Measurements from ENCODE around the gene DPP7.

The DPP7 gene

DNA sequence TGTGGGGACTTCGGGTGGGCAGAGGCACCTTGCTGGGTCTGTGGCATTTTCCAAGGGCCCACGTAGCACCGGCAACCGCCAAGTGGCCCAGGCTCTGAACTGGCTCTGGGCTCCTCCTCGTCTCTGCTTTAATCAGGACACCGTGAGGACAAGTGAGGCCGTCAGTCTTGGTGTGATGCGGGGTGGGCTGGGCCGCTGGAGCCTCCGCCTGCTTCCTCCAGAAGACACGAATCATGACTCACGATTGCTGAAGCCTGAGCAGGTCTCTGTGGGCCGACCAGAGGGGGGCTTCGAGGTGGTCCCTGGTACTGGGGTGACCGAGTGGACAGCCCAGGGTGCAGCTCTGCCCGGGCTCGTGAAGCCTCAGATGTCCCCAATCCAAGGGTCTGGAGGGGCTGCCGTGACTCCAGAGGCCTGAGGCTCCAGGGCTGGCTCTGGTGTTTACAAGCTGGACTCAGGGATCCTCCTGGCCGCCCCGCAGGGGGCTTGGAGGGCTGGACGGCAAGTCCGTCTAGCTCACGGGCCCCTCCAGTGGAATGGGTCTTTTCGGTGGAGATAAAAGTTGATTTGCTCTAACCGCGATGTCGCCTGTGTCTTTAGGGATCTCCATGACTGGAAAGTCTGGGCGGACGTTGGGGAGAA is 5.8 kb downstream of the DPP7 start:
- H3K4me1 ChIP-seq (ENCODE audit: control insufficient read depth in 2 of 2, insufficient read depth in 1 of 2, low read depth in 1 of 2, low read length in 2 of 2): peaks cover 0 to 2% of the 10 kb centered on the region in 2 donors
- no peak overlapping the region for H3K4ac ChIP-seq (ENCODE audit: low read length)
- H3K36me3 ChIP-seq (replicated peaks in 1 of 2; ENCODE audit: control insufficient read depth in 2 of 2, insufficient read depth in 2 of 2, low read length in 2 of 2): peaks cover 34 to 56% of the 10 kb centered on the region in 2 donors
- DNase-seq (ENCODE audit: low spot score): no peak
- H2BK5ac ChIP-seq (ENCODE audit: low read length): no peak overlapping the region
- no peaks in the 10 kb centered on the region for H3K79me1 ChIP-seq (ENCODE audit: low read depth, low read length)
- no peak overlapping the region for H3K9ac ChIP-seq (ENCODE audit: low read depth, low read length, poor library complexity)
- no peak overlapping the region for H2BK15ac ChIP-seq (ENCODE audit: low read length)
- H2AK5ac ChIP-seq (ENCODE audit: low read depth, low read length): no peak overlapping the region
- no peak overlapping the region for H3K27ac ChIP-seq (replicated peaks; ENCODE audit: low read length)
- H2BK12ac ChIP-seq (ENCODE audit: low read length): no peak overlapping the region
- no peak overlapping the region for H3K18ac ChIP-seq (ENCODE audit: low read length)
- H2BK120ac ChIP-seq (ENCODE audit: low read depth, low read length): no peak overlapping the region
- H3K27me3 ChIP-seq (ENCODE audit: control insufficient read depth in 3 of 3, insufficient read depth in 3 of 3, low read depth in 1 of 3, low read length in 3 of 3): peaks cover 0 to 12% (median 2%) of the 10 kb centered on the region in 3 experiments
- H3K9me3 ChIP-seq (replicated peaks in 1 of 2; ENCODE audit: control insufficient read depth in 2 of 2, insufficient read depth in 1 of 2, low read depth in 1 of 2, low read length in 2 of 2): peaks cover 2% of the 10 kb centered on the region in 2 donors
- no peak overlapping the region for H3K4me2 ChIP-seq (ENCODE audit: insufficient read depth, low read length, poor library complexity, severe bottlenecking)
- no CpG with 5 or more reads among the region's 29 CpGs for WGBS, 2 donors (ENCODE audit: extremely low coverage in 2 of 2, insufficient read length in 2 of 2, insufficient replicate concordance in 1 of 2)
- no peak overlapping the region for H4K8ac ChIP-seq (ENCODE audit: low read depth, low read length)
- H4K91ac ChIP-seq (ENCODE audit: low read depth, low read length, poor library complexity): no peak overlapping the region
- no peak overlapping the region for H2AFZ ChIP-seq (ENCODE audit: low read length)
- H3K4me3 ChIP-seq (ENCODE audit: low read length in 2 of 2): no peak overlapping the region
- H3K23ac ChIP-seq (ENCODE audit: low read depth, low read length, poor library complexity): no peak overlapping the region
- H3K14ac ChIP-seq (ENCODE audit: low read length): no peak overlapping the region

DNA sequence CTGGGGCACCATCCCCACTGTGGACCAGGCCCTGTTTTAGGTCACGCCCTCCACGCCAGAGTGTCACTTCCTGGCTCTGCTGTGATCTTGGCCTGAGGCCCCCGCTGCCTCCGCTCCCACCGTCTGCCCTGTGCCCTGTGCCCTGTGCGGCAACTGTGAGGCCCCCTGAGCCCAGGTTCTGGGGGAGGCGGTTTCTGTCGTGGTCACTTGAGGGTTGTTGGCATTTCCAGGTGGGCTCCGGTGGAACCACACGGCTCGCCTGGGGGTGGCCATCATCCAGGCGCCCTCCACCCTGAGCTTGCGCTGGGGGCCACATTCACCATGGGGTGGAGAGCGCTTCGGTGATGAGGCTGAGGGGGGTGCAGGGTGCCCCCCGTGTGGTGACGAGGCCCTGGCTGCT is 6.6 kb downstream of the DPP7 start:
- no peak overlapping the region for H2BK15ac ChIP-seq (ENCODE audit: low read length)
- H3K18ac ChIP-seq (ENCODE audit: low read length): no peak overlapping the region
- no peak overlapping the region for H4K91ac ChIP-seq (ENCODE audit: low read depth, low read length, poor library complexity)
- no peak overlapping the region for H3K4me3 ChIP-seq (ENCODE audit: low read length in 2 of 2)
- peaks cover 2% of the 10 kb centered on the region for H3K79me1 ChIP-seq (ENCODE audit: low read depth, low read length)
- H2BK12ac ChIP-seq (ENCODE audit: low read length): no peak overlapping the region
- H3K27ac ChIP-seq (replicated peaks; ENCODE audit: low read length): no peak overlapping the region
- no peak overlapping the region for H3K14ac ChIP-seq (ENCODE audit: low read length)
- H3K4me1 ChIP-seq (ENCODE audit: control insufficient read depth in 2 of 2, insufficient read depth in 1 of 2, low read depth in 1 of 2, low read length in 2 of 2): peaks cover 0 to 2% of the 10 kb centered on the region in 2 donors
- peaks cover 6 to 9% of the 10 kb centered on the region in 2 donors for H3K9me3 ChIP-seq (replicated peaks in 1 of 2; ENCODE audit: control insufficient read depth in 2 of 2, insufficient read depth in 1 of 2, low read depth in 1 of 2, low read length in 2 of 2)
- H2BK5ac ChIP-seq (ENCODE audit: low read length): peak overlapping the region; percentile 19
- peaks cover 41 to 63% of the 10 kb centered on the region in 2 donors for H3K36me3 ChIP-seq (replicated peaks in 1 of 2; ENCODE audit: control insufficient read depth in 2 of 2, insufficient read depth in 2 of 2, low read length in 2 of 2)
- no peak overlapping the region for H2AFZ ChIP-seq (ENCODE audit: low read length)
- H4K8ac ChIP-seq (ENCODE audit: low read depth, low read length): peak overlapping the region; percentile 92
- H2BK120ac ChIP-seq (ENCODE audit: low read depth, low read length): no peak overlapping the region
- no CpG with 5 or more reads among the region's 17 CpGs for WGBS, 2 donors (ENCODE audit: extremely low coverage in 2 of 2, insufficient read length in 2 of 2, insufficient replicate concordance in 1 of 2)
- H3K4me2 ChIP-seq (ENCODE audit: insufficient read depth, low read length, poor library complexity, severe bottlenecking): no peak overlapping the region
- no peak overlapping the region for H3K23ac ChIP-seq (ENCODE audit: low read depth, low read length, poor library complexity)
- H3K9ac ChIP-seq (ENCODE audit: low read depth, low read length, poor library complexity): no peak overlapping the region
- peaks cover 0 to 4% (median 0%) of the 10 kb centered on the region in 3 experiments for H3K27me3 ChIP-seq (ENCODE audit: control insufficient read depth in 3 of 3, insufficient read depth in 3 of 3, low read depth in 1 of 3, low read length in 3 of 3)
- no peak overlapping the region for H2AK5ac ChIP-seq (ENCODE audit: low read depth, low read length)
- DNase-seq (ENCODE audit: low spot score): no peak
- no peak overlapping the region for H3K4ac ChIP-seq (ENCODE audit: low read length)

DNA sequence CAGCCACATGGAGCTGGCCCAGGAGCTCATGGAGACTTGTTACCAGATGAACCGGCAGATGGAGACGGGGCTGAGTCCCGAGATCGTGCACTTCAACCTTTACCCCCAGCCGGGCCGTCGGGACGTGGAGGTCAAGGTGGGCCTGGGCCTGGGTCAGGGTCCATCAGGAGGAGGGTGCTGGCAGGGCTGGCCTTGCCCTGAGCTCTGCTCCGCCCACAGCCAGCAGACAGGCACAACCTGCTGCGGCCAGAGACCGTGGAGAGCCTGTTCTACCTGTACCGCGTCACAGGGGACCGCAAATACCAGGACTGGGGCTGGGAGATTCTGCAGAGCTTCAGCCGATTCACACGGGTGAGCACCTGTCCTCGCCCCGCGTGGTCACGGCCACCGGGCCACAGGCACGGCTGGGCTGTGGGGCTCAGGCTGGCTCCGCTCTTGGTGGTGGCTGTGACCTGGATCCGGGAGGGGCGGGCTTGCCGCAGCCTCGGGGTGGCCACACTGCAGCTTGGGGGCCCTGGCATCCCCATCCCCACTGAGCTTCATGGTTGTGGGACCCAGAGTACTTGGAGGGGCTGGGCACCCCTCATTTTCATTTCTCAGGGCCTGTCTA is 7.1 kb downstream of the DPP7 start:
- H3K4ac ChIP-seq (ENCODE audit: low read length): no peak overlapping the region
- no peak overlapping the region for H3K4me3 ChIP-seq (ENCODE audit: low read length in 2 of 2)
- no peak overlapping the region for H3K23ac ChIP-seq (ENCODE audit: low read depth, low read length, poor library complexity)
- H2BK15ac ChIP-seq (ENCODE audit: low read length): no peak overlapping the region
- no peaks in the 10 kb centered on the region for H3K27me3 ChIP-seq (ENCODE audit: control insufficient read depth in 3 of 3, insufficient read depth in 3 of 3, low read depth in 1 of 3, low read length in 3 of 3)
- H4K91ac ChIP-seq (ENCODE audit: low read depth, low read length, poor library complexity): no peak overlapping the region
- WGBS, 2 donors (ENCODE audit: extremely low coverage in 2 of 2, insufficient read length in 2 of 2, insufficient replicate concordance in 1 of 2): no CpG with 5 or more reads among the region's 27 CpGs
- peaks cover 8 to 15% of the 10 kb centered on the region in 2 donors for H3K9me3 ChIP-seq (replicated peaks in 1 of 2; ENCODE audit: control insufficient read depth in 2 of 2, insufficient read depth in 1 of 2, low read depth in 1 of 2, low read length in 2 of 2)
- H3K9ac ChIP-seq (ENCODE audit: low read depth, low read length, poor library complexity): peak overlapping the region; percentile 55
- H2AFZ ChIP-seq (ENCODE audit: low read length): no peak overlapping the region
- peaks cover 0 to 2% of the 10 kb centered on the region in 2 donors for H3K4me1 ChIP-seq (ENCODE audit: control insufficient read depth in 2 of 2, insufficient read depth in 1 of 2, low read depth in 1 of 2, low read length in 2 of 2)
- peaks cover 47 to 69% of the 10 kb centered on the region in 2 donors for H3K36me3 ChIP-seq (replicated peaks in 1 of 2; ENCODE audit: control insufficient read depth in 2 of 2, insufficient read depth in 2 of 2, low read length in 2 of 2)
- H2BK12ac ChIP-seq (ENCODE audit: low read length): no peak overlapping the region
- no peak overlapping the region for H3K14ac ChIP-seq (ENCODE audit: low read length)
- H2BK120ac ChIP-seq (ENCODE audit: low read depth, low read length): no peak overlapping the region
- no peak overlapping the region for H3K18ac ChIP-seq (ENCODE audit: low read length)
- H3K4me2 ChIP-seq (ENCODE audit: insufficient read depth, low read length, poor library complexity, severe bottlenecking): no peak overlapping the region
- H2AK5ac ChIP-seq (ENCODE audit: low read depth, low read length): no peak overlapping the region
- H4K8ac ChIP-seq (ENCODE audit: low read depth, low read length): no peak overlapping the region
- DNase-seq (ENCODE audit: low spot score): no peak
- H3K27ac ChIP-seq (replicated peaks; ENCODE audit: low read length): no peak overlapping the region
- peaks cover 5% of the 10 kb centered on the region for H3K79me1 ChIP-seq (ENCODE audit: low read depth, low read length)
- H2BK5ac ChIP-seq (ENCODE audit: low read length): peak overlapping the region; percentile 19

DNA sequence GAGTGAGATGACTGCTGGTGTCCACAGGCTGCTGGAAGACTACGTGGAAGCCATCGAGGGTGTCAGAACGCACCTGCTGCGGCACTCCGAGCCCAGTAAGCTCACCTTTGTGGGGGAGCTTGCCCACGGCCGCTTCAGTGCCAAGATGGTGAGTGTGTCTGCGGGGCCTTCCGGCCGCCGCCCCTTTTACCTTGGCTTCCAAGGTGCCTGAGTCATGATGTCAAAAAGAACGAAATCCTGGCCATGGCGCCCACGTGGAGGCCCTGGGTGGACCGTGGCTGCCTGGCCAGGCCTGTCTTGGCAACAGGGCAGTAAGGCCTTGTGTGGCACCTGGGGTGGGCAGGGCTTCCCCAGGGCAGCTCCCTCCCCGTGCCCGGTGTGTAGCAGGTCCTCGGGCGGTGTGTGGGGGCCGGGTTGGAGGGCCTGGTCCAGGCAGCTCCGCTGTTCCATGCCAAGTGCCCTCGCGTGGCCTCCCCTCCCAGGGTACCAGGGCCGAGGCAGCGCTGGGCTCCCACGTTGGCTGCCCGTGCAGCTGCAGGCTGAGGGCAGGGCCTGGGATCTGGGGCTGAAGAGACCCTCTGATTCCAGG is 7.8 kb downstream of the DPP7 start:
- WGBS, 2 donors (ENCODE audit: extremely low coverage in 2 of 2, insufficient read length in 2 of 2, insufficient replicate concordance in 1 of 2): no CpG with 5 or more reads among the region's 27 CpGs
- no peak overlapping the region for H3K23ac ChIP-seq (ENCODE audit: low read depth, low read length, poor library complexity)
- H3K79me1 ChIP-seq (ENCODE audit: low read depth, low read length): peaks cover 5% of the 10 kb centered on the region
- peaks cover 0 to under 1% of the 10 kb centered on the region in 2 donors for H3K4me1 ChIP-seq (ENCODE audit: control insufficient read depth in 2 of 2, insufficient read depth in 1 of 2, low read depth in 1 of 2, low read length in 2 of 2)
- H3K27ac ChIP-seq (replicated peaks; ENCODE audit: low read length): no peak overlapping the region
- H3K4me2 ChIP-seq (ENCODE audit: insufficient read depth, low read length, poor library complexity, severe bottlenecking): no peak overlapping the region
- no peak overlapping the region for H2BK5ac ChIP-seq (ENCODE audit: low read length)
- H2AFZ ChIP-seq (ENCODE audit: low read length): no peak overlapping the region
- H3K4ac ChIP-seq (ENCODE audit: low read length): no peak overlapping the region
- H3K4me3 ChIP-seq (ENCODE audit: low read length in 2 of 2): no peak overlapping the region
- no peak overlapping the region for H3K14ac ChIP-seq (ENCODE audit: low read length)
- no peak overlapping the region for H4K8ac ChIP-seq (ENCODE audit: low read depth, low read length)
- H4K91ac ChIP-seq (ENCODE audit: low read depth, low read length, poor library complexity): no peak overlapping the region
- no peak for DNase-seq (ENCODE audit: low spot score)
- peak overlapping the region; percentile 60 for H3K9ac ChIP-seq (ENCODE audit: low read depth, low read length, poor library complexity)
- H2BK12ac ChIP-seq (ENCODE audit: low read length): peak overlapping the region; percentile 73
- H3K36me3 ChIP-seq (replicated peaks in 1 of 2; ENCODE audit: control insufficient read depth in 2 of 2, insufficient read depth in 2 of 2, low read length in 2 of 2): peaks cover 53 to 75% of the 10 kb centered on the region in 2 donors
- H3K18ac ChIP-seq (ENCODE audit: low read length): no peak overlapping the region
- peaks cover 15 to 22% of the 10 kb centered on the region in 2 donors for H3K9me3 ChIP-seq (replicated peaks in 1 of 2; ENCODE audit: control insufficient read depth in 2 of 2, insufficient read depth in 1 of 2, low read depth in 1 of 2, low read length in 2 of 2)
- H2BK15ac ChIP-seq (ENCODE audit: low read length): no peak overlapping the region
- H3K27me3 ChIP-seq (ENCODE audit: control insufficient read depth in 3 of 3, insufficient read depth in 3 of 3, low read depth in 1 of 3, low read length in 3 of 3): no peaks in the 10 kb centered on the region
- H2BK120ac ChIP-seq (ENCODE audit: low read depth, low read length): no peak overlapping the region
- H2AK5ac ChIP-seq (ENCODE audit: low read depth, low read length): no peak overlapping the region
